HepG2 (cell line): ENCODE data around the gene CHID1. TPM values are rescaled to one million over a fixed set of nuclear protein-coding genes. Genes with fewer than 3 reads are reported as not detected.

Experiments used
- AGO2 ChIP-seq: fragments of 200-400 bp; formaldehyde crosslinking; optimal IDR thresholded peaks from 2 replicates; pipeline ENCODE3; 2017; ENCODE audit warnings: mild to moderate bottlenecking, low read depth, low read length, moderate library complexity
- ARID2 ChIP-seq: sonication (generic); formaldehyde crosslinking; IDR thresholded peaks from 2 replicates; pipeline ENCODE4 v1.8.1; 2022; ENCODE audit warnings: mild to moderate bottlenecking, missing genetic modification reagents, borderline replicate concordance
- CEBPB ChIP-seq: IDR thresholded peaks from 2 replicates; pipeline ENCODE4 v1.6.1; 2011; ENCODE audit warnings: low read depth, low read length, improper control_type of control experiment, borderline replicate concordance
- CENPX ChIP-seq: sonication (generic); formaldehyde crosslinking; IDR thresholded peaks from 2 replicates; pipeline ENCODE4 v1.9.0; 2021; ENCODE audit warnings: mild to moderate bottlenecking, missing genetic modification reagents, moderate library complexity
- EEA1 ChIP-seq: sonication (generic); formaldehyde crosslinking; IDR thresholded peaks from 2 replicates; pipeline ENCODE4 v1.5.1; 2020; ENCODE audit warnings: mild to moderate bottlenecking, missing genetic modification reagents, borderline replicate concordance
- KAT8 ChIP-seq: IDR thresholded peaks from 2 replicates; pipeline ENCODE4 v1.6.1; 2016; ENCODE audit warnings: missing genetic modification reagents, missing compliant biosample characterization
- MXD1 ChIP-seq: sonication (generic); formaldehyde crosslinking; IDR thresholded peaks from 2 replicates; pipeline ENCODE4 v1.4.0; 2020; ENCODE audit warnings: mild to moderate bottlenecking, missing genetic modification reagents
- NKX3-1 ChIP-seq: sonication (generic); formaldehyde crosslinking; IDR thresholded peaks from 2 replicates; pipeline ENCODE4 v1.5.0; 2020; ENCODE audit warnings: missing genetic modification reagents
- PCBP2 ChIP-seq: fragments of 200-400 bp; formaldehyde crosslinking; optimal IDR thresholded peaks from 2 replicates; pipeline ENCODE3; 2018; ENCODE audit warnings: low read length, low read depth; ENCODE audit not compliant: poor library complexity, severe bottlenecking
- PHB2 ChIP-seq: fragments of 450-650 bp; IDR thresholded peaks from 2 replicates; pipeline ENCODE4 v1.6.1; 2018; ENCODE audit not compliant: partially characterized antibody
- PPARG ChIP-seq: conservative IDR thresholded peaks from 2 replicates; pipeline ENCODE4 v1.6.1; 2016; ENCODE audit warnings: missing biosample characterization, missing genetic modification reagents
- RORA ChIP-seq: sonication (generic); formaldehyde crosslinking; IDR thresholded peaks from 2 replicates; pipeline ENCODE4 v1.5.0; 2020; ENCODE audit warnings: mild to moderate bottlenecking, missing genetic modification reagents, moderate library complexity
- SMYD3 ChIP-seq: sonication (generic); formaldehyde crosslinking; IDR thresholded peaks from 2 replicates; pipeline ENCODE4 v1.8.1; 2023; ENCODE audit warnings: mild to moderate bottlenecking, missing genetic modification reagents
- SNRNP70 ChIP-seq: fragments of 200-400 bp; formaldehyde crosslinking; IDR thresholded peaks from 2 replicates; pipeline ENCODE4 v1.6.1; 2017; ENCODE audit warnings: mild to moderate bottlenecking, low read depth, low read length, moderate library complexity
- ZNF232 ChIP-seq: sonication (generic); formaldehyde crosslinking; IDR thresholded peaks from 2 replicates; pipeline ENCODE4 v1.4.0; 2020; ENCODE audit warnings: missing genetic modification reagents, borderline replicate concordance
- ZNF317 ChIP-seq: sonication (generic); formaldehyde crosslinking; IDR thresholded peaks from 2 replicates; pipeline ENCODE4 v1.5.0; 2020; ENCODE audit warnings: mild to moderate bottlenecking, missing genetic modification reagents
- ZNF350 ChIP-seq: sonication (generic); formaldehyde crosslinking; IDR thresholded peaks from 2 replicates; pipeline ENCODE4 v1.4.0; 2020; ENCODE audit warnings: mild to moderate bottlenecking, low read depth, missing genetic modification reagents, borderline replicate concordance
- ZNF484 ChIP-seq: sonication (generic); formaldehyde crosslinking; IDR thresholded peaks from 2 replicates; pipeline ENCODE4 v1.5.1; 2020; ENCODE audit warnings: mild to moderate bottlenecking, low read depth, missing genetic modification reagents, borderline replicate concordance
- ZNF670 ChIP-seq: sonication (generic); formaldehyde crosslinking; IDR thresholded peaks from 2 replicates; pipeline ENCODE4 v1.8.0; 2022; ENCODE audit warnings: mild to moderate bottlenecking, missing genetic modification reagents, borderline replicate concordance
- ZNF703 ChIP-seq: sonication (generic); formaldehyde crosslinking; IDR thresholded peaks from 2 replicates; pipeline ENCODE4 v1.5.1; 2020; ENCODE audit warnings: missing genetic modification reagents, mild to moderate bottlenecking, moderate library complexity, borderline replicate concordance
- polyA plus RNA-seq, 8 experiments: library from polyadenylated mRNA; depleted of rRNA in 3 of 8; stranded (reverse) in 7 of 8; unstranded in 1 of 8; fragments of >200 nt; fragmentation: Illumina TruSeq in 4 of 8; extraction: Trizol in 4 of 8; gene quantifications; 2 replicates each; pipeline versions ENCODE4 v1.2.1 to v1.2.3, GENCODE V29; 2011 to 2016; ENCODE audit warnings: low read depth in 4 of 8, missing spikeins in 1 of 8, mixed read lengths in 1 of 8; ENCODE audit not compliant: insufficient read depth in 1 of 8
- total RNA-seq, 5 experiments: library from RNA; depleted of rRNA; stranded (reverse); fragments of >200 nt; fragmentation: Illumina TruSeq; extraction: Trizol; gene quantifications; 2 replicates each; pipeline ENCODE4 v1.2.3, GENCODE V29; 2016; ENCODE audit warnings: low read depth in 1 of 5
- TF ChIP-seq, protein P1 (sequence below): IDR thresholded peaks from 2 replicates; pipeline ENCODE4 v1.4.0; 2020; ENCODE audit warnings: mild to moderate bottlenecking, missing genetic modification reagents
- TF ChIP-seq, protein P2 (sequence below): sonication (generic); formaldehyde crosslinking; IDR thresholded peaks from 2 replicates; pipeline ENCODE4 v1.5.0; 2020; ENCODE audit warnings: missing genetic modification reagents

CHID1 gene
- total and polyA plus RNA-seq, 2 of the 13 experiments (the other 11 are each of a cell fraction or from before 2014, with no cell fraction given): 65.1 to 93.6 TPM

DNA sequence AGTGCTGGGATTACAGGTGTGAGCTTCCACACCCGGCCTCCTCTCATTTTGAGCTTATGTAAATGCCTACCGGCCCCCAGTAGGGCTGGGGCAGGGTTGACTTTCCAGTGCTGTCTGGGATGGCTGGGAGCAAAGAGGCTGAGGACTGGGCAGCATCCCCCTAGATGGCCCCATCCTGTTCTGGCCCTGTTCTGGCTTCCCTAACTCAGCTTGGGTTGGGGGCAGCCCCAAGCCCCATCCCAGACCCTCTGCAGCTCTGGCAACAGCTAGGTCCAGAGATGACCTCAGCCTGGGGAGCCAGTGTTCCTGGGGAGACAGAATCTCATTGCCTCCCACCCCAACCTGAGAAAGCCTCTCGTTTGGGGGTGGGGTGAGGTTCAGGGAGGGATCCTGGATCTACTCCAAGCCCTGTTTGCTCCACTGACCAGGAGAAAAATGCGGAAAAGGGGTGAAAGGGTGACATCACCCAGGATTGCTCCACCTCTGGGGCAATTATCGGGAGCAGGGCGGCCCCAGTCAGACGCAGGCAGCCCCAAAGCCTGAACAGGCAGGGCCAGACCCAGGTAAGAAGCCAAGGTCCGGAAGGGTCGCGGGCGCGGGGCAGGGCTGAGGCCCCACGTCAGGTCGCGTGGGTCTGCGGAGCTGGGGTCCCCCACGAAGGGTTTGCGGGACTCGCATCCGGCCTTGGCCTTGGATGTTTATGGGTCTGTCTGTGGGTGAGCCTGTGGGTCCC lies 92.0 kb downstream of the CHID1 start, which contains the start of gene PNPLA2 (continued):
- TF ChIP-seq, protein P1, sequence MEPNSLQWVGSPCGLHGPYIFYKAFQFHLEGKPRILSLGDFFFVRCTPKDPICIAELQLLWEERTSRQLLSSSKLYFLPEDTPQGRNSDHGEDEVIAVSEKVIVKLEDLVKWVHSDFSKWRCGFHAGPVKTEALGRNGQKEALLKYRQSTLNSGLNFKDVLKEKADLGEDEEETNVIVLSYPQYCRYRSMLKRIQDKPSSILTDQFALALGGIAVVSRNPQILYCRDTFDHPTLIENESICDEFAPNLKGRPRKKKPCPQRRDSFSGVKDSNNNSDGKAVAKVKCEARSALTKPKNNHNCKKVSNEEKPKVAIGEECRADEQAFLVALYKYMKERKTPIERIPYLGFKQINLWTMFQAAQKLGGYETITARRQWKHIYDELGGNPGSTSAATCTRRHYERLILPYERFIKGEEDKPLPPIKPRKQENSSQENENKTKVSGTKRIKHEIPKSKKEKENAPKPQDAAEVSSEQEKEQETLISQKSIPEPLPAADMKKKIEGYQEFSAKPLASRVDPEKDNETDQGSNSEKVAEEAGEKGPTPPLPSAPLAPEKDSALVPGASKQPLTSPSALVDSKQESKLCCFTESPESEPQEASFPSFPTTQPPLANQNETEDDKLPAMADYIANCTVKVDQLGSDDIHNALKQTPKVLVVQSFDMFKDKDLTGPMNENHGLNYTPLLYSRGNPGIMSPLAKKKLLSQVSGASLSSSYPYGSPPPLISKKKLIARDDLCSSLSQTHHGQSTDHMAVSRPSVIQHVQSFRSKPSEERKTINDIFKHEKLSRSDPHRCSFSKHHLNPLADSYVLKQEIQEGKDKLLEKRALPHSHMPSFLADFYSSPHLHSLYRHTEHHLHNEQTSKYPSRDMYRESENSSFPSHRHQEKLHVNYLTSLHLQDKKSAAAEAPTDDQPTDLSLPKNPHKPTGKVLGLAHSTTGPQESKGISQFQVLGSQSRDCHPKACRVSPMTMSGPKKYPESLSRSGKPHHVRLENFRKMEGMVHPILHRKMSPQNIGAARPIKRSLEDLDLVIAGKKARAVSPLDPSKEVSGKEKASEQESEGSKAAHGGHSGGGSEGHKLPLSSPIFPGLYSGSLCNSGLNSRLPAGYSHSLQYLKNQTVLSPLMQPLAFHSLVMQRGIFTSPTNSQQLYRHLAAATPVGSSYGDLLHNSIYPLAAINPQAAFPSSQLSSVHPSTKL (CRISPR knock-in tag): no peak
- TF ChIP-seq SMYD3 (CRISPR knock-in tag): no peak
- peak; percentile 84 for TF ChIP-seq CEBPB
- 0 out of 2 replicates have a peak, but pooled peaks have one; percentile 54 for TF ChIP-seq MXD1 (CRISPR knock-in tag)
- no peak for TF ChIP-seq ARID2 (CRISPR knock-in tag)
- no peak for TF ChIP-seq ZNF703 (CRISPR knock-in tag)
- no peak for TF ChIP-seq ZNF484 (CRISPR knock-in tag)
- no peak; the same call in 1 of the 2 replicates for TF ChIP-seq ZNF317 (CRISPR knock-in tag)
- no peak for TF ChIP-seq PHB2
- peak; percentile 67; the same call in 1 of the 2 replicates for TF ChIP-seq ZNF350 (CRISPR knock-in tag)
- no peak for TF ChIP-seq CENPX (CRISPR knock-in tag)
- no peak for TF ChIP-seq AGO2
- TF ChIP-seq, protein P2, sequence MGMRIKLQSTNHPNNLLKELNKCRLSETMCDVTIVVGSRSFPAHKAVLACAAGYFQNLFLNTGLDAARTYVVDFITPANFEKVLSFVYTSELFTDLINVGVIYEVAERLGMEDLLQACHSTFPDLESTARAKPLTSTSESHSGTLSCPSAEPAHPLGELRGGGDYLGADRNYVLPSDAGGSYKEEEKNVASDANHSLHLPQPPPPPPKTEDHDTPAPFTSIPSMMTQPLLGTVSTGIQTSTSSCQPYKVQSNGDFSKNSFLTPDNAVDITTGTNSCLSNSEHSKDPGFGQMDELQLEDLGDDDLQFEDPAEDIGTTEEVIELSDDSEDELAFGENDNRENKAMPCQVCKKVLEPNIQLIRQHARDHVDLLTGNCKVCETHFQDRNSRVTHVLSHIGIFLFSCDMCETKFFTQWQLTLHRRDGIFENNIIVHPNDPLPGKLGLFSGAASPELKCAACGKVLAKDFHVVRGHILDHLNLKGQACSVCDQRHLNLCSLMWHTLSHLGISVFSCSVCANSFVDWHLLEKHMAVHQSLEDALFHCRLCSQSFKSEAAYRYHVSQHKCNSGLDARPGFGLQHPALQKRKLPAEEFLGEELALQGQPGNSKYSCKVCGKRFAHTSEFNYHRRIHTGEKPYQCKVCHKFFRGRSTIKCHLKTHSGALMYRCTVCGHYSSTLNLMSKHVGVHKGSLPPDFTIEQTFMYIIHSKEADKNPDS (CRISPR knock-in tag): no peak
- TF ChIP-seq RORA (CRISPR knock-in tag): no peak
- no peak for TF ChIP-seq PCBP2
- TF ChIP-seq KAT8 (CRISPR knock-in tag): no peak
- no peak for TF ChIP-seq EEA1 (CRISPR knock-in tag)
- no peak for TF ChIP-seq ZNF670
- peak; percentile 49; the same call in 1 of the 2 replicates for TF ChIP-seq PPARG (CRISPR knock-in tag)
- no peak for TF ChIP-seq ZNF232 (CRISPR knock-in tag)
- TF ChIP-seq NKX3-1 (CRISPR knock-in tag): no peak
- no peak for TF ChIP-seq SNRNP70
